ENCODE measurements around the gene FASN.

Gene FASN

DNA sequence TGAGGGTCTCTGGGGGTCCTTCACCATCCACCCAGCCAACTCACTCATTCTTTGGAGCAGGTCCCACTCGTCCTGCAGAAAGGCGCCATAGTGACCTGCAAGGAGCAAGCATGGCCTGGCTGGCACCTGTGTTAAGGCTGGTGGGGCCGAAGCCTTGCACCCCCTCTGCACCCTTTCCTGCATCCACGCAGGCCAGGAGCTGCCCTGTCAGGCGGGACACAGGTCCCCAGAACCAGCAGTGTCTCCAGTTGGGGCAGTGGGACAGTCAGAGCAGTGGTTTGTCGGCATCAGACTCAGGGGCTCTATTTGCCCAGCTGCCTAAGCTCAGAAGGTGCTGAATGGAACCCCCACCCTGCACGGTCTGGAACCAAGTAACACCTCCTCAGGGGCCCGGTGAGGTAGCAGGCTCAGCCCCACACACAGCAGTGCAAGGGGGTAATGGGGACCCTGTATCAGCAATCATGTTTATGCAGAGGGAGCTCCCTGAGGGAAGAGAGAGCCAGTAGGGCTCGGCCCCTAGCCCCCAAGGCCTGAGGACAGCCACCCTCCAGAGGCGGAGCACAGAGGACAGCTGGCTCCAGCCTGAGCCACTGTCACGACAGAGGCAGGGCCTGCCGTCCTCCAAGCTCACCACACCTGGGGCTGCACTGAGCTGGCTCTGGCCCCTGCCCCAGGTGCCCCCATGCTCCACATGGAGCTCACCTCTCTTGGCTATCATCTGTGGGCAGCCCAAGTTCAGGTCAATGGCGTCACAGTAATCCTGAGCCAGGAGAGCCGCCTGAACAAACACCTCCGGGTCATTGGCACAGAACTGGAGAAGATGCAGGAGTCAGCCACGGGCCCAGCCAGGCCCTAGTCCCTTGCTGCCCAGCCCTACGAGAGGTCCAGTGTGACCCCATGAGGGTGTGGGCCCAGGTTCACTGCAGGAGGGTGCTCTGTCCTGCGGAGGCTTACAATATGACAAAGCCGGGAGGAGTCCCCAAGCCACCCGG is 34.3 kb downstream of the FASN start:
- Histone ChIP-seq H3K9me3 (ENCODE audit: insufficient read depth, low read length) (no peaks in the 10 kb centered on the region), H3K4me3 (ENCODE audit: low read length) (peak overlapping the region; percentile 100), H3K79me2 (ENCODE audit: low read length) (peaks cover 28% of the 10 kb centered on the region), H3K27me3 (ENCODE audit: low read depth, low read length) (no peaks in the 10 kb centered on the region), H4K20me1 (ENCODE audit: insufficient read depth, low read length) (no peaks in the 10 kb centered on the region), H3K36me3 (replicated peaks; ENCODE audit: low read depth, low read length) (peaks cover 22% of the 10 kb centered on the region), H2AFZ (ENCODE audit: low read depth, low read length) (no peak overlapping the region), H3K4me1 (ENCODE audit: low read length) (peaks cover 14% of the 10 kb centered on the region), H3K9ac (ENCODE audit: low read length) (no peak overlapping the region; the same call in 1 of the 2 replicates), H3K27ac (ENCODE audit: low read length) (no peak overlapping the region), H3K4me2 (ENCODE audit: low read length) (peak overlapping the region; percentile 96)
- TF ChIP-seq, protein P1, sequence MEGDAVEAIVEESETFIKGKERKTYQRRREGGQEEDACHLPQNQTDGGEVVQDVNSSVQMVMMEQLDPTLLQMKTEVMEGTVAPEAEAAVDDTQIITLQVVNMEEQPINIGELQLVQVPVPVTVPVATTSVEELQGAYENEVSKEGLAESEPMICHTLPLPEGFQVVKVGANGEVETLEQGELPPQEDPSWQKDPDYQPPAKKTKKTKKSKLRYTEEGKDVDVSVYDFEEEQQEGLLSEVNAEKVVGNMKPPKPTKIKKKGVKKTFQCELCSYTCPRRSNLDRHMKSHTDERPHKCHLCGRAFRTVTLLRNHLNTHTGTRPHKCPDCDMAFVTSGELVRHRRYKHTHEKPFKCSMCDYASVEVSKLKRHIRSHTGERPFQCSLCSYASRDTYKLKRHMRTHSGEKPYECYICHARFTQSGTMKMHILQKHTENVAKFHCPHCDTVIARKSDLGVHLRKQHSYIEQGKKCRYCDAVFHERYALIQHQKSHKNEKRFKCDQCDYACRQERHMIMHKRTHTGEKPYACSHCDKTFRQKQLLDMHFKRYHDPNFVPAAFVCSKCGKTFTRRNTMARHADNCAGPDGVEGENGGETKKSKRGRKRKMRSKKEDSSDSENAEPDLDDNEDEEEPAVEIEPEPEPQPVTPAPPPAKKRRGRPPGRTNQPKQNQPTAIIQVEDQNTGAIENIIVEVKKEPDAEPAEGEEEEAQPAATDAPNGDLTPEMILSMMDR (IDR thresholded peaks at IDR 0.05; ENCODE audit: low read depth, low read length), result no peak
- no peak for TF ChIP-seq EZH2phosphoT487 (IDR thresholded peaks at IDR 0.05; ENCODE audit: low read depth)

DNA sequence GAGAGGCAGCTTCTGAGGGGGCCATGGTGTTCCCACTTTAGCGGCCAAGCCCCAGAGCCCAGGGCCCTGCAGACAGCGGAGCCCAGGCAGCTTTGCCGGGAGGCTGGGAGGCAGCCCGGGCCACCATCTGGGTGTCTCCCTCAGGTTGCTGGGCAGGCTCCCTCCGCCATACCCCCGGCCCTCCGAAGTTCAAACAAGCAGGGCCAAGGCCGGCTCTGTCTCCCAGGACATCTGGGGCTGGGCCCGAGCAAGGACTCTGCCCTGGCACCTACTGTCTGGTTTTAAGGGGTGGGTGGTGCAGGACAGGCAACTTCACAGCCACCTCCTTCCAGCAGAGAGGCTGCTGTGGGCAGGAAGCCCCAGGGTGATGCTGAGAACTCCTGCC is 35.1 kb downstream of the FASN start:
- Histone ChIP-seq H3K9ac (ENCODE audit: low read length) (no peak overlapping the region), H3K36me3 (replicated peaks; ENCODE audit: low read depth, low read length) (peaks cover 26% of the 10 kb centered on the region), H3K27me3 (ENCODE audit: low read depth, low read length) (no peaks in the 10 kb centered on the region), H2AFZ (ENCODE audit: low read depth, low read length) (no peak overlapping the region), H4K20me1 (ENCODE audit: insufficient read depth, low read length) (no peaks in the 10 kb centered on the region), H3K79me2 (ENCODE audit: low read length) (peaks cover 28% of the 10 kb centered on the region), H3K4me1 (ENCODE audit: low read length) (peaks cover 14% of the 10 kb centered on the region), H3K4me2 (ENCODE audit: low read length) (no peak overlapping the region), H3K27ac (ENCODE audit: low read length) (no peak overlapping the region), H3K4me3 (ENCODE audit: low read length) (no peak overlapping the region), H3K9me3 (ENCODE audit: insufficient read depth, low read length) (no peaks in the 10 kb centered on the region)
- TF ChIP-seq, protein P1 (IDR thresholded peaks at IDR 0.05; ENCODE audit: low read depth, low read length), result no peak
- no peak for TF ChIP-seq EZH2phosphoT487 (IDR thresholded peaks at IDR 0.05; ENCODE audit: low read depth)

DNA sequence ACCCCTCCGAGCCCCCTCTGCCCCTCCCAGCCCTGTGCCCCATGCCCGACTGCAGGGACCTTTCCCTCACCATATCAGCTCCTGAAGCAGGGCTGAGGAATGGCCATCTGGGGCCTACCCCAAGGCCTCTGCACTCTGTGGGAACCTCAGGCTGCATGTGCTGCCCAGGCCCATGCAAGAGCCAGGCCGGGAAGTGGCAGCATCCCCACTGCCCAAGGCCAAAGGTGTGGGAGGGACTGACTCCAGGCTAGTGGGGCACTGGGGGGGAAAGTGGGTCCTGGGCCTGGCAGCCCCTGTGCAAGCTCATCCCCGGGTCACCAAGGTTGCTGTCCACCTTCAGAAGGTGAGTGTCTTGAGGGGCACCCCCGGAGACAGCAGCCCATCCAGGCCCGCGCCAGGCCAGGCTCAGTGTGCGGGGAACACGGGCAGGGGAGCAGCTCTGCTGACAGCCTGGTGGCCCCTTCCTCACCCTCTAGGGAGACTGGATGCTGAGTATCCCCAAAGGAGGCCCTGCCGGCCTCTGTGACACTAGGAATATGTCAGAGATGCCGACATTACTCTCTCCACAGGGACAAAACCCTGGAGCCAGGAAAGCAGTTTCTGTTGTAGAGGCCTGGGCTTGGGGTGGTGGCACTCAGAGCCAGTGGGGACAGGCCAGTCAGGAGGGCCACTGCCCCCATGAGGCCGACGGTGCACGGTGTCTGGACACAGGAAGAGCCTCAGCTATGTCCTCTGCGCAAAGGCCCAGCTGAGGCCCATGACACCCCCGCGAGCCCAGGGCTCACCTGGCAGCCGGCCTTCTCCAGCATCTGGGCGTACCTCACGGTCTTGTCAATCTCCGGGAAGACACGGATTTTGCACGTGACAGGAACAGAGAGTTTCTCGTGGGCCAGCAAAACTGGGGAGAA is 35.7 kb downstream of the FASN start:
- Histone ChIP-seq H3K36me3 (replicated peaks; ENCODE audit: low read depth, low read length) (peaks cover 29% of the 10 kb centered on the region), H2AFZ (ENCODE audit: low read depth, low read length) (no peak overlapping the region), H3K27me3 (ENCODE audit: low read depth, low read length) (no peaks in the 10 kb centered on the region), H3K4me2 (ENCODE audit: low read length) (no peak overlapping the region), H4K20me1 (ENCODE audit: insufficient read depth, low read length) (no peaks in the 10 kb centered on the region), H3K4me1 (ENCODE audit: low read length) (peaks cover 14% of the 10 kb centered on the region), H3K79me2 (ENCODE audit: low read length) (peaks cover 28% of the 10 kb centered on the region), H3K9ac (ENCODE audit: low read length) (no peak overlapping the region), H3K27ac (ENCODE audit: low read length) (no peak overlapping the region), H3K4me3 (ENCODE audit: low read length) (no peak overlapping the region), H3K9me3 (ENCODE audit: insufficient read depth, low read length) (no peaks in the 10 kb centered on the region)
- no peak for TF ChIP-seq EZH2phosphoT487 (IDR thresholded peaks at IDR 0.05; ENCODE audit: low read depth)
- TF ChIP-seq, protein P1 (IDR thresholded peaks at IDR 0.05; ENCODE audit: low read depth, low read length), result no peak
